SK-MEL-5 (cell line): Measurements from ENCODE around the gene ZNF775. TPM values are rescaled to one million over a fixed set of nuclear protein-coding genes. Genes with fewer than 3 reads are reported as not detected.

Source experiments
- DNase-seq: peaks from one replicate; pipeline ENCODE4 v3.0.0-alpha.2; 2016; ENCODE audit warnings: low read depth, low spot score
- in situ Hi-C: cut with HindIII; loops from 2 replicates; pipeline ENCODE4 v1.10.0; 2016; ENCODE audit warnings: low sequenced_read_pairs, high pct_unique_total_duplicates, low pct_unique_long_range_greater_than_20kb
- polyA plus RNA-seq, 2 experiments: library from polyadenylated mRNA; depleted of rRNA; stranded (reverse); fragments of >200 nt; gene quantifications; 2 replicates each; pipeline ENCODE4 v1.2.3, GENCODE V29; 2015
- total RNA-seq: library from RNA; depleted of rRNA; stranded (reverse); fragments of >200 nt; shearing (Covaris generic); gene quantifications from 2 replicates; pipeline ENCODE4 v1.2.3, GENCODE V29; 2014; rRNA removed

Gene ZNF775
- 10.4 and 10.5 TPM in 2 replicates for total RNA-seq
- 14.0 and 18.9 TPM in 2 replicates for polyA plus RNA-seq (2015; cell fraction: cytosol; rRNA removed)
- 5.3 and 12.4 TPM in 2 replicates for polyA plus RNA-seq (2015; cell fraction: nucleus; rRNA removed)

- in situ Hi-C loops = no loop called here
- DNase-seq = peak; percentile 96
These were observed at the start of gene ZNF775 for GRCh38 chr7:150378853-150379440. ZNF775 (plus strand) TSS chr7:150379330; CDS start chr7:150388471, 9,141 bp downstream.

GRCh38 chr7:150329331-150330120 lies 49.6 kb upstream of the ZNF775 start:
- in situ Hi-C loops = no loop called here
- no peak for DNase-seq

- DNase-seq = no peak
- in situ Hi-C loops = no loop called here
These were observed 48.8 kb upstream of the ZNF775 start for GRCh38 chr7:150330211-150330885.

DNA sequence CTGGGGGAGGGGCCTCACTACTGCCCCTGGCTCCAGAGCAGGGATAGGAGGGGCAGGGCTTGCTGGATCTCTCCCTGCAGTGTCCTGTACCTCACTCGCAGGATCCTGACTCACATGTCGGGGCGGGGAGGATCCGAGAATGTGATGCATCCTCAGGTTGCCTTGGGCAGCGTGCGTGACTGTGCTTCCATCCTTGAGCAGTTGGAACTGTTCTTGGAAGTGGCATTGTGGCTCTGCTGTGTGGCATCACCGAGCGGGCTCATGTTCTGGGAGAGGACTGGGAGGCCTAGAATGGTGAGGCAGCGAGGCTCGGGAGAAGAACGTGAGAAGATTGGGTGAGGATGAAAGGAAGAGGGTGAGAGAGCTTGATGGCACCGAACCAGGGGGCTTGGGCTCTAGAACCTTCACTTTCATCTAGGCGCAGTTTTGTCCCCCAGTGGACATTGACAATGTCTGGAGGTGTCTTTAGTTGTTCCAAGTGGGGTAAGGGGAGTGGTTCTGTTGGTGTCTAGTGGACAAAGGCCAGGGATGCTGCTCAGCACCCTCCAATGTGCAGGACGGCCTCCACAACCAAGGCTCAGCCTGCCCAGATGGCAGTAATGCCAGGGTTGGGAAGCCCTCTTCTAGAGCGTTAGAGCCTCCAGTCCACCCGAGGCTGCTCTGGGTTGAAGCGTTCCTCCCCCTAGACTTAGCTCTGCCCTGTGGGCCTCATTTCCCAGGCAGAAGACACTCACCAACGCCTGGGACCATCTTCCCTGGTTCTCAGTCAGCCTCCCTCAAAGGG lies 46.1 kb upstream of the ZNF775 start:
- DNase-seq = no peak
- in situ Hi-C loops = no loop called here

GRCh38 chr7:150333659-150334058 lies 45.5 kb upstream of the ZNF775 start:
- no peak for DNase-seq
- in situ Hi-C loops = no loop called here

DNA sequence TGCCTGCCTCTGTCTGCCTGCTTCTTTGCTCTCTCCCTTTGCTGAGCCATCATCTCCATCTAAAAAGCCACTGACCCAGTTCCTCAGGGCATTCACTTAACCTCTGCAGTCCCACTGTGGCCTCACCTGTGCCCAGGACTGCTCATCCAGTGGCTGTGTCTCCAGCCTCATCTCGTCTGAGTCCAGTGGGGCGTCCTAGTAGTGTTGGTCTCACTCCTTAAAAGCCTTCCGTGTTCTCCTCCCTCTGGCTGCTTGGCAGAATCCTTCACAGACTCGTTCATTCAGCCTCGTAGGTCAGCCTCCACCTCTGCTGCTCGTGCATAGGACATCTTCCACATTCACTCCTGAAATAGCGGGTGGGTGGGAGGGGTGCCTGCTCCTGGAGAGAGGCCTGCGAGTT lies 45.0 kb upstream of the ZNF775 start:
- DNase-seq = no peak
- in situ Hi-C loops = no loop called here

DNA sequence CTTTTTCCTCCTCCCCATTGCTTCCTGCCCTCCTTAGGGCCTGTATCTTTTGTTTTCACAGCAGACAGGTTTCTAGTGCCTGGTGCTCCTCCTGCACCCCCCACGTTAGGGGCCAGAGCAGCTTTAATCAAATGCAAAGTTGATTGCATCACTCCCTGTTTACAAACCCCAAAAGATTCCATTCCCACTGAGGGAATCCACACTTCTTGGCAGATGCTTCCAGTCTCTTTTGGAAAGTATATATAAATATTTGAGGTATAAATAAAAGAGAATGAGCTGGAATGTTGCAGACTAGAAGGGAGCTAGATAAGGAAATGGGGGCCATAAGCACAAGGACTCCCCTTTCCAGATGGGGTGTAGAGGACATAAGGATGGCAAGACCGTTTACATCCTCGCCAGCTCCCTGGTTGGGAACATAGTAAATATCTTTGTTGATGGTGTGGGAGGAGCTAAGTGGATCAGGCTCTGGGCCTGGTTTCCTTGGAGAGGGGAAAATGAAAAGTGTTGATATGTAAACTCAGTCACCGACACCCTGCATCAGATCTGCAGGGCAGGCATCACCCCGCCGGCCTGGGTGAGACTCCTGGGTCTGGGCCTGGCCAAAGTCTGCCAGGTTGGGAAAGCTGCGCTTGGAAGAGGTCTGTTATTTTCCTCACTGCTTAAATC lies 43.9 kb upstream of the ZNF775 start:
- in situ Hi-C loops = no loop called here
- DNase-seq = no peak

GRCh38 chr7:150335774-150336112 lies 43.4 kb upstream of the ZNF775 start:
- no peak for DNase-seq
- in situ Hi-C loops = no loop called here

- in situ Hi-C loops = no loop called here
- DNase-seq = no peak
These were observed 42.4 kb upstream of the ZNF775 start for GRCh38 chr7:150336746-150337145.

DNA sequence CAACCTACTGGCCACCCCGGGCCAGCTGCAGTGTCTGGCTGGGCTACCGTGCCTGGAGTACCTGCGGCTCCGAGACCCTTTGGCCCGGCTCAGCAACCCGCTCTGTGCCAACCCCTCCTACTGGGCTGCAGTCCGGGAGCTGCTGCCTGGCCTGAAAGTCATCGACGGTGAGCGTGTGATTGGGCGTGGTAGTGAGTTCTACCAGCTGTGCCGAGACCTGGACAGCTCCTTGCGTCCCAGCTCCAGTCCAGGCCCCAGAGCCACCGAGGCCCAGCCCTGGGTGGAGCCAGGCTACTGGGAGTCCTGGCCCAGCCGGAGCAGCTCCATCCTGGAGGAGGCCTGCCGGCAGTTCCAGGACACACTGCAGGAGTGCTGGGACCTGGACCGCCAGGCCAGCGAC lies 42.0 kb upstream of the ZNF775 start:
- DNase-seq = no peak
- in situ Hi-C loops = no loop called here

DNA sequence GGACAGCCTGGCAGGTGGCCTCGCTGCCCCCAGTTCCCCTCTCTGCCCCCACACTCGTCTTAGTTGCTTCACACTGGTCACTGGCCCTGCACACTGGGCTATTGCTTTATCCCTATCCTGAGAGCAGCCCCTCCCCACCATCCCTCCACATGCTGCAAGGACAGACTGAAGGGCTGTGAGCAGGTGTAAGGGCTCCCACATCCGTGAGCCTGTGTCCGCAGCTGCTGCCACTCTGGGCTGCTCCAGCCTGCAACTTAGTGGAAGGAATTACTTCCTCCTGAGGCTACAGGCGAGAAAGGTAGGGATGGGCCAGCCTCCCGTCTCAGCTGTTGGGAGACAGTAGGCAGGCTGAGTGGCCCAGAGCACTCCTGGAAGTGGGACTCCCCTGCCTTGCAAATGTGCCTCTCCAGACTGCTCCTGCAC lies 41.5 kb upstream of the ZNF775 start:
- in situ Hi-C loops = no loop called here

GRCh38 chr7:150338166-150338829 lies 40.8 kb upstream of the ZNF775 start:
- no peak for DNase-seq
- in situ Hi-C loops = no loop called here

More for the DNA sequence above, 41.5 kb upstream of the ZNF775 start:
- no peak for DNase-seq

GRCh38 chr7:150339409-150339809 lies 39.7 kb upstream of the ZNF775 start:
- DNase-seq = no peak
- in situ Hi-C loops = no loop called here

DNA sequence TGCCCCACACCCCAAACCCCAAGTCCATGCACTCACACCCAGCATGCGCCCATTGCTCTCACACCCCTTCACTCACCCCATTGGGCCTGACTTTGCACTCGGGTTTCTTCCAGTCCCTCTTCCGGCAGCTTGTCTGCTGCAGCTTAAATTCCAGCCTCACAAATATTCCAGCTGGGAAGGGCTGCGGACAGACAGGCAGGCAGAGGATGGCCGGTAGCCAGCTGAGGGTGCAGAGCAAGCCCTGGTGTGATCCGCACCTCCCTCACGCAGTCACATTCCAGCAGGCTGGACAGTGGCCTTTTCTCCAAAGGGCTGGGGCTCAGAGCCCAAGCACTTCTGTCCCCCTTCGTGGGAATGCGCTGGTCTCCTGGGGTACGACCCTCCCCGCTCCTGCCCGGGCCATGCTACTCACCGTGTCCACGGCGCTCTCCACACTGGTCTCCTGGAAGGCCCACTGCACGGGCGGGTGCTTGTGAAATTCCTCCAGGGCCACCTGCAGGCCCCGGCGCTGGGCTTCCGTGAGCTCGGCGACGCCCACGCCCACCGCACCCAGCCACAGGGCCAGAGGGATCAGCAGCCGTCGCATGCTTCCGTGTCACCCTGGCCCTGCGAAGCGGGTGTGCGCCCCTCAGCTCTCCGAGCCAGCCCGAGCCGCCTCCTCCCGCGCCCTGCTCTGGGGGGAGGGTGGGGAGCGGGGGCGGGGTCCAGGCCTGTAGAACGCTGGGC lies 38.9 kb upstream of the ZNF775 start:
- DNase-seq = no peak
- in situ Hi-C loops = no loop called here

DNA sequence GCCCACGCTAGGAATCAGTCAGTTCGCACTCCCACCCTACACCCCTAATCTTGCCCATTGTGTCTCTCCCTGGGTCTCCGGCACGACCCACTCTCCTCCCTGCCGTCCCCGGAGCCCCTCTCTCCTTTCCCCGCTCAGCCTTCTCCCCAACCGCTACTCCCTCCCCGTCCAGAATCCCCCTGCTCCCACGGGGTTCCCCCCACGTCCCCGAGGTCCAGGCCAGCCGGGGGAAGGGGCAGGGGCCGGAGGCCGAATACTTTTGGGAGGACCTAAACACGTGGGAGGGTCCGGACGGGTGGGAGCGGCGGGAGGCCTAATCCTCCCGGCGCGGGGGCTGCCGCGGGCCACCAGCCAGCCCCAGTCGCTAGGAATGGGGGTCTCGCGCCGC lies 38.3 kb upstream of the ZNF775 start:
- DNase-seq = no peak
- in situ Hi-C loops = no loop called here
